ENCODE measurements around the gene WDFY2. TPM values are rescaled to one million over a fixed set of nuclear protein-coding genes. Genes with fewer than 3 reads are reported as not detected.

The WDFY2 gene
- polyA plus RNA-seq, 1 donor from 2014 or later = 5.3 TPM

DNA sequence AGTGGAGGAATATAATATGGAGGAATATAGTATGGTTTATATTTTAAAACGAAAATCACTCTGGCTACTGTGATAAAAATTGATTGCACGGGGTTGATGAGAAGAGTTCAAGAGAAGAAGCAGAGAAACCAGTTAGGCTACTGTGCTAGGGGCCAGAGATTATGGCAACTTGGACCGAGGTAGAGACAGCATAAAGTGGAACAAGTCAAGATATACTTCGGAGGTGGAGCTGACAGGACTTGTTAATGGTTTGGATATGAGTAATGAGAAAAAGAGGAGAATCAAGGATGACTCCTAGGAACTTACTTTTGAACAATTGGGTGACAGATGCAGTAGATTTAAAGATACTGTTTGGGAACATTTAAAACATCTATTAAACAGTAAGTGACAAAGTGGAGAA lies 6.6 kb upstream of the WDFY2 start:
- H4K20me1 ChIP-seq (ENCODE audit: insufficient read depth) = no peaks in the 10 kb centered on the region
- H3F3A ChIP-seq (ENCODE audit: insufficient read depth, low read length, poor library complexity, severe bottlenecking) = no peaks in the 10 kb centered on the region
- H3K27me3 ChIP-seq (ENCODE audit: insufficient read depth, low read depth, low read length) = no peaks in the 10 kb centered on the region
- no peak overlapping the region for H2AFZ ChIP-seq (ENCODE audit: low read depth, low read length)
- no peaks in the 10 kb centered on the region for H3K36me3 ChIP-seq (ENCODE audit: insufficient read depth, low read length)
- H3K9ac ChIP-seq (ENCODE audit: low read length) = no peak overlapping the region
- no peaks in the 10 kb centered on the region for H3K79me2 ChIP-seq (replicated peaks; ENCODE audit: insufficient read depth, low read length)
- no peak overlapping the region for H3K27ac ChIP-seq (ENCODE audit: low read length)
- H3K4me2 ChIP-seq (ENCODE audit: low read length) = no peak overlapping the region
- H3K4me3 ChIP-seq (ENCODE audit: low read length) = no peak overlapping the region
- H3K9me3 ChIP-seq (ENCODE audit: low read length) = no peaks in the 10 kb centered on the region
- no peaks in the 10 kb centered on the region for H3K9me2 ChIP-seq (ENCODE audit: insufficient read depth, low read length)
- TF ChIP-seq EP300 (conservative IDR thresholded peaks at IDR 0.05; ENCODE audit: poor library complexity, severe bottlenecking) (no peak), TAF1 (IDR thresholded peaks at IDR 0.05; ENCODE audit: low read depth) (no peak)

- Histone ChIP-seq H3K36me3 (ENCODE audit: insufficient read depth, low read length) (no peaks in the 10 kb centered on the region), H3K4me2 (ENCODE audit: low read length) (no peak overlapping the region), H3K79me2 (replicated peaks; ENCODE audit: insufficient read depth, low read length) (no peaks in the 10 kb centered on the region), H3K9ac (ENCODE audit: low read length) (no peak overlapping the region), H3F3A (ENCODE audit: insufficient read depth, low read length, poor library complexity, severe bottlenecking) (no peaks in the 10 kb centered on the region), H2AFZ (ENCODE audit: low read depth, low read length) (no peak overlapping the region), H3K27me3 (ENCODE audit: insufficient read depth, low read depth, low read length) (no peaks in the 10 kb centered on the region), H3K4me3 (ENCODE audit: low read length) (no peak overlapping the region), H3K27ac (ENCODE audit: low read length) (no peak overlapping the region), H3K9me3 (ENCODE audit: low read length) (no peaks in the 10 kb centered on the region), H4K20me1 (ENCODE audit: insufficient read depth) (no peaks in the 10 kb centered on the region), H3K9me2 (ENCODE audit: insufficient read depth, low read length) (no peaks in the 10 kb centered on the region)
- TF ChIP-seq SMC3 (conservative IDR thresholded peaks at IDR 0.05; ENCODE audit: poor library complexity) = no peak
- no peak for TF ChIP-seq EP300 (conservative IDR thresholded peaks at IDR 0.05; ENCODE audit: poor library complexity, severe bottlenecking)
- TF ChIP-seq CTCF (IDR thresholded peaks at IDR 0.05; ENCODE audit: poor library complexity, severe bottlenecking) = no peak
- TF ChIP-seq, protein P1, sequence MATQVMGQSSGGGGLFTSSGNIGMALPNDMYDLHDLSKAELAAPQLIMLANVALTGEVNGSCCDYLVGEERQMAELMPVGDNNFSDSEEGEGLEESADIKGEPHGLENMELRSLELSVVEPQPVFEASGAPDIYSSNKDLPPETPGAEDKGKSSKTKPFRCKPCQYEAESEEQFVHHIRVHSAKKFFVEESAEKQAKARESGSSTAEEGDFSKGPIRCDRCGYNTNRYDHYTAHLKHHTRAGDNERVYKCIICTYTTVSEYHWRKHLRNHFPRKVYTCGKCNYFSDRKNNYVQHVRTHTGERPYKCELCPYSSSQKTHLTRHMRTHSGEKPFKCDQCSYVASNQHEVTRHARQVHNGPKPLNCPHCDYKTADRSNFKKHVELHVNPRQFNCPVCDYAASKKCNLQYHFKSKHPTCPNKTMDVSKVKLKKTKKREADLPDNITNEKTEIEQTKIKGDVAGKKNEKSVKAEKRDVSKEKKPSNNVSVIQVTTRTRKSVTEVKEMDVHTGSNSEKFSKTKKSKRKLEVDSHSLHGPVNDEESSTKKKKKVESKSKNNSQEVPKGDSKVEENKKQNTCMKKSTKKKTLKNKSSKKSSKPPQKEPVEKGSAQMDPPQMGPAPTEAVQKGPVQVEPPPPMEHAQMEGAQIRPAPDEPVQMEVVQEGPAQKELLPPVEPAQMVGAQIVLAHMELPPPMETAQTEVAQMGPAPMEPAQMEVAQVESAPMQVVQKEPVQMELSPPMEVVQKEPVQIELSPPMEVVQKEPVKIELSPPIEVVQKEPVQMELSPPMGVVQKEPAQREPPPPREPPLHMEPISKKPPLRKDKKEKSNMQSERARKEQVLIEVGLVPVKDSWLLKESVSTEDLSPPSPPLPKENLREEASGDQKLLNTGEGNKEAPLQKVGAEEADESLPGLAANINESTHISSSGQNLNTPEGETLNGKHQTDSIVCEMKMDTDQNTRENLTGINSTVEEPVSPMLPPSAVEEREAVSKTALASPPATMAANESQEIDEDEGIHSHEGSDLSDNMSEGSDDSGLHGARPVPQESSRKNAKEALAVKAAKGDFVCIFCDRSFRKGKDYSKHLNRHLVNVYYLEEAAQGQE (IDR thresholded peaks at IDR 0.05; ENCODE audit: borderline replicate concordance) = no peak
Measured at GRCh38 chr13:51579676-51580075, 4.6 kb upstream of the WDFY2 start.

- Histone ChIP-seq H3K36me3 (ENCODE audit: insufficient read depth, low read length) (no peaks in the 10 kb centered on the region), H2AFZ (ENCODE audit: low read depth, low read length) (no peak overlapping the region), H3K9ac (ENCODE audit: low read length) (no peak overlapping the region), H3K9me2 (ENCODE audit: insufficient read depth, low read length) (no peaks in the 10 kb centered on the region), H3F3A (ENCODE audit: insufficient read depth, low read length, poor library complexity, severe bottlenecking) (no peaks in the 10 kb centered on the region), H4K20me1 (ENCODE audit: insufficient read depth) (no peaks in the 10 kb centered on the region), H3K27ac (ENCODE audit: low read length) (no peak overlapping the region), H3K4me2 (ENCODE audit: low read length) (no peak overlapping the region), H3K9me3 (ENCODE audit: low read length) (no peaks in the 10 kb centered on the region), H3K4me3 (ENCODE audit: low read length) (no peak overlapping the region), H3K27me3 (ENCODE audit: insufficient read depth, low read depth, low read length) (no peaks in the 10 kb centered on the region), H3K79me2 (replicated peaks; ENCODE audit: insufficient read depth, low read length) (peaks cover 8% of the 10 kb centered on the region)
- TF ChIP-seq, protein P1 (IDR thresholded peaks at IDR 0.05; ENCODE audit: borderline replicate concordance) = no peak
- TF ChIP-seq EP300 (conservative IDR thresholded peaks at IDR 0.05; ENCODE audit: poor library complexity, severe bottlenecking) = no peak
- TF ChIP-seq RAD21 (conservative IDR thresholded peaks at IDR 0.05) = no peak
Measured at GRCh38 chr13:51581148-51581820, 3.0 kb upstream of the WDFY2 start.
